Measurements from ENCODE around the gene TUB.

The TUB gene

GRCh38 chr11:8103909-8104308 is 22.9 kb downstream of the TUB start:
- H3K9me3 Mint-ChIP-seq = no peaks in the 10 kb centered on the region
- no peaks in the 10 kb centered on the region for H3K4me1 Mint-ChIP-seq
- peaks cover 13% of the 10 kb centered on the region for H3K36me3 Mint-ChIP-seq (ENCODE audit: low read depth)
- no peak overlapping the region for H3K27ac Mint-ChIP-seq
- no peak for TF ChIP-seq CTCF (IDR thresholded peaks at IDR 0.05; ENCODE audit: unreplicated experiment in 3 of 3)
- no peaks in the 10 kb centered on the region for H3K27me3 Mint-ChIP-seq (ENCODE audit: low read depth)
- no peak overlapping the region for H3K4me3 Mint-ChIP-seq

- no peak for TF ChIP-seq CTCF (IDR thresholded peaks at IDR 0.05; ENCODE audit: unreplicated experiment in 3 of 3)
- no peaks in the 10 kb centered on the region for H3K27me3 Mint-ChIP-seq (ENCODE audit: low read depth)
- H3K4me3 Mint-ChIP-seq = no peak overlapping the region
These were observed 24.1 kb downstream of the TUB start for GRCh38 chr11:8105133-8105532.

GRCh38 chr11:8105666-8106065 is 24.7 kb downstream of the TUB start:
- Mint-ChIP-seq H3K27me3 (ENCODE audit: low read depth) (no peaks in the 10 kb centered on the region), H3K4me3 (no peak overlapping the region), H3K4me1 (peaks cover 6% of the 10 kb centered on the region), H3K9me3 (no peaks in the 10 kb centered on the region), H3K36me3 (ENCODE audit: low read depth) (peaks cover 8% of the 10 kb centered on the region), H3K27ac (no peak overlapping the region)
- TF ChIP-seq CTCF (IDR thresholded peaks at IDR 0.05; ENCODE audit: unreplicated experiment in 3 of 3) = no peak

More at GRCh38 chr11:8105133-8105532, 24.1 kb downstream of the TUB start:
- Mint-ChIP-seq H3K36me3 (ENCODE audit: low read depth) (peaks cover 8% of the 10 kb centered on the region), H3K4me1 (peaks cover 2% of the 10 kb centered on the region), H3K27ac (no peak overlapping the region), H3K9me3 (no peaks in the 10 kb centered on the region)

GRCh38 chr11:8106679-8107078 is 25.7 kb downstream of the TUB start:
- Mint-ChIP-seq H3K4me3 (no peak overlapping the region), H3K4me1 (peaks cover 15% of the 10 kb centered on the region), H3K9me3 (no peaks in the 10 kb centered on the region), H3K27me3 (ENCODE audit: low read depth) (no peaks in the 10 kb centered on the region), H3K27ac (no peak overlapping the region), H3K36me3 (ENCODE audit: low read depth) (peaks cover 3% of the 10 kb centered on the region)
- no peak for TF ChIP-seq CTCF (IDR thresholded peaks at IDR 0.05; ENCODE audit: unreplicated experiment in 3 of 3)

- TF ChIP-seq CTCF (IDR thresholded peaks at IDR 0.05; ENCODE audit: unreplicated experiment in 3 of 3) = no peak
- no peak overlapping the region for H3K27ac Mint-ChIP-seq
- H3K27me3 Mint-ChIP-seq (ENCODE audit: low read depth) = no peaks in the 10 kb centered on the region
- H3K4me3 Mint-ChIP-seq = no peak overlapping the region
- no peaks in the 10 kb centered on the region for H3K9me3 Mint-ChIP-seq
- H3K36me3 Mint-ChIP-seq (ENCODE audit: low read depth) = peaks cover 3% of the 10 kb centered on the region
- H3K4me1 Mint-ChIP-seq = peaks cover 15% of the 10 kb centered on the region
These were observed 26.6 kb downstream of the TUB start for GRCh38 chr11:8107642-8108041.

GRCh38 chr11:8108421-8108820 is 27.4 kb downstream of the TUB start:
- Mint-ChIP-seq H3K9me3 (no peaks in the 10 kb centered on the region), H3K27ac (no peak overlapping the region), H3K27me3 (ENCODE audit: low read depth) (no peaks in the 10 kb centered on the region), H3K4me1 (peaks cover 15% of the 10 kb centered on the region), H3K4me3 (no peak overlapping the region), H3K36me3 (ENCODE audit: low read depth) (peaks cover 3% of the 10 kb centered on the region)
- no peak for TF ChIP-seq CTCF (IDR thresholded peaks at IDR 0.05; ENCODE audit: unreplicated experiment in 3 of 3)

Data from nephron (organoid).